ENCODE measurements around the gene USO1. TPM values are rescaled to one million over a fixed set of nuclear protein-coding genes. Genes with fewer than 3 reads are reported as not detected.
"Not testable (repeated sequence)": the region's sequence is repeated elsewhere in the genome, so short reads cannot be mapped to it uniquely, and the experiment has no call there.

Gene USO1
- polyA plus RNA-seq, 1 experiment = 41.3 TPM

- POLR2A ChIA-PET = interaction anchor here (0.6 to 1.6 kb wide), 2 partner anchors 9 to 144 kb away, joined by 3 to 11 read pairs; partner anchors contain the start of gene USO1
- Histone ChIP-seq H3K36me3 (ENCODE audit: control insufficient read depth, insufficient read depth, low read length) (no peaks in the 10 kb centered on the region), H3K4me3 (ENCODE audit: low read depth, low read length) (no peak overlapping the region), H3K27me3 (ENCODE audit: control insufficient read depth, insufficient read depth, low read length) (no peaks in the 10 kb centered on the region)
- CTCF ChIA-PET = interaction anchor here (0.7 to 2.0 kb wide), 3 partner anchors 9 to 133 kb away, joined by 5 to 25 read pairs (median 9); partner anchors contain the start of gene USO1
- TF ChIP-seq CTCF (IDR thresholded peaks at IDR 0.05; ENCODE audit: insufficient read depth, low read depth, low read length) = no peak
- DNase-seq (ENCODE audit: low read depth) = peak; percentile 46
Observed at GRCh38 chr4:75715105-75715799, 9.1 kb upstream of the USO1 start.

DNA sequence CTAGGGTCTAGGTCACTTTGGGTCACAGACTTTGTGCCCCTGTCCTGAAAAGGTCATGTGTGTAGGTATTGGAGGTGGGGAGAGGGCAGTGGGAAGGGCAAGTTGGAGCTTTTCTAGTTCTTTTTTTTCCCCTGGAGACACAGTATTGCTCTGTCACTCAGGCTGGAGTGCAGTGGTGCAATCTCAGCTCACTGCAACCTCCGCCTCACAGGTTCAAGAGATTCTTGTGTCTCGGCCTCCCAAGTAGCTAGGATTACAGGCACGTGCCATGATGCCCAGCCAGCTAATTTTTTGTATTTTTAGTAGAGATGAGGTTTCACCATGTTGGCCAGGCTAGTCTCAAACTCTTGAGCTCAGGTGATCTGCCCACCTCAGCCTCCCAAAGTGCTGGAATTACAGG, 8.3 kb upstream of the USO1 start:
- POLR2A ChIA-PET; DNase-seq (ENCODE audit: low read depth): not testable (repeated sequence)
- CTCF ChIA-PET = interaction anchor here (0.7 to 2.0 kb wide), 3 partner anchors 8 to 132 kb away, joined by 5 to 25 read pairs (median 9); partner anchors contain the start of gene USO1

DNA sequence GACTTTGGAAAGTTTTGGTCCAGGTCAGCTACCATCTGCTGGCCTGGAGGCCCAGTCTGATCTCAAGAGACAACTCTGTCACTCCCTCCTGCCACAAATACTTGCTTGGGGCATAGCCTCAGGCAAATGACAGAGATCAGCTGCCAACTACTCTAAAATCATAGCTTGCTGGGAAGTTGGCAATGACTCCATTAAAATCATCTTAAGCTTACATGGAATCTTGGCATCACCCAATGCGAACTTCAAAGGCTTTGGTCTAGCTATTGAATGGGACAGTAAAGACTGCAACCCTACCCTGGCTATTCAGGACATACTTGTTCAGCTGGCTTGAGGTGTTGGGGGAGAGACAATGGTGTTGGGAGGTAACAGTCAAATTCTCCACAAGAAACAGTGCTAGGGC, 7.0 kb upstream of the USO1 start:
- Histone ChIP-seq H3K36me3 (ENCODE audit: control insufficient read depth, insufficient read depth, low read length) (no peaks in the 10 kb centered on the region), H3K4me3 (ENCODE audit: low read depth, low read length) (no peak overlapping the region), H3K27me3 (ENCODE audit: control insufficient read depth, insufficient read depth, low read length) (no peaks in the 10 kb centered on the region)
- no peak for DNase-seq (ENCODE audit: low read depth)
- ChIA-PET POLR2A (no interaction called here), CTCF (interaction anchor here (0.8 to 1.0 kb wide), 2 partner anchors 48 to 64 kb away, joined by 3 to 4 read pairs; no protein-coding TSS in a partner anchor)
- TF ChIP-seq CTCF (IDR thresholded peaks at IDR 0.05; ENCODE audit: insufficient read depth, low read depth, low read length) = no peak

More for the DNA sequence above, 8.3 kb upstream of the USO1 start:
- H3K4me3 ChIP-seq (ENCODE audit: low read depth, low read length); H3K36me3 ChIP-seq (ENCODE audit: control insufficient read depth, insufficient read depth, low read length); H3K27me3 ChIP-seq (ENCODE audit: control insufficient read depth, insufficient read depth, low read length): not testable (repeated sequence)

DNA sequence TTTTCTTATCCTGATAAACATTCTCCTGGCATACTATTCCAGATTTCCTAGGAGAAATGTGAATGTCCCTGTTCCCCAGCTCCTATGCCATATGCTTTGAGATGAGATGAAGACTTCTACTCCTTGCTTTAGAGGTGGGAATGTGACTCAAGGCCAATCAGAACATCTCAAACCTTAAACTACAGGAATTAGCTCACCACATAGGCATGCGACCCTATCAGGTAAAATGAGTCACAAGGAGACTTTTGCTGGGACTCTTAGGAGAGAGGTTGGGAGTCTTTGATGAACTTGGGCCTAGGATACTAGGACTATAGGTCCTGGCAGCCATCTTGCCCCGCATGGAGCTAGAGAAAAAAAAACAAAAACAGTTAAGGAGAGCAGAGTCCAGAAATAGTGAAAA, 5.8 kb upstream of the USO1 start:
- ChIA-PET CTCF (interaction anchor here (0.6 kb wide), 1 partner anchor 59 kb away, joined by 3 read pairs; no protein-coding TSS in a partner anchor), POLR2A (no interaction called here)
- H3K4me3 ChIP-seq (ENCODE audit: low read depth, low read length) = no peak overlapping the region

GRCh38 chr4:75722417-75722816, 2.0 kb upstream of the USO1 start:
- no peak for DNase-seq (ENCODE audit: low read depth)
- CTCF ChIA-PET = interaction anchor here (0.8 to 2.9 kb wide), 7 partner anchors 7 to 125 kb away, joined by 3 to 25 read pairs (median 4); no protein-coding TSS in a partner anchor
- POLR2A ChIA-PET = no interaction called here
- H3K27me3 ChIP-seq (ENCODE audit: control insufficient read depth, insufficient read depth, low read length) = no peaks in the 10 kb centered on the region
- no peak overlapping the region for H3K4me3 ChIP-seq (ENCODE audit: low read depth, low read length)
- TF ChIP-seq CTCF (IDR thresholded peaks at IDR 0.05; ENCODE audit: insufficient read depth, low read depth, low read length) = no peak
- no peaks in the 10 kb centered on the region for H3K36me3 ChIP-seq (ENCODE audit: control insufficient read depth, insufficient read depth, low read length)

More for the DNA sequence above, 5.8 kb upstream of the USO1 start:
- no peak for TF ChIP-seq CTCF (IDR thresholded peaks at IDR 0.05; ENCODE audit: insufficient read depth, low read depth, low read length)
- DNase-seq (ENCODE audit: low read depth) = no peak
- H3K36me3 ChIP-seq (ENCODE audit: control insufficient read depth, insufficient read depth, low read length) = no peaks in the 10 kb centered on the region
- no peaks in the 10 kb centered on the region for H3K27me3 ChIP-seq (ENCODE audit: control insufficient read depth, insufficient read depth, low read length)

All from BJ (cell line).